ENCODE results near the gene RUNX2. TPM values are rescaled to one million over a fixed set of nuclear protein-coding genes. Genes with fewer than 3 reads are reported as not detected.

The RUNX2 gene
- total and polyA plus RNA-seq, 2 donors (not counting 1 experiment from before 2014, with no cell fraction given), result 1.3 to 2.4 TPM

- no peak overlapping the region for H3K4me2 ChIP-seq (replicated peaks; ENCODE audit: low read depth, low read length, poor library complexity, severe bottlenecking)
- no peaks in the 10 kb centered on the region for H4K20me1 ChIP-seq (ENCODE audit: control insufficient read depth, insufficient read depth, low read length, poor library complexity, severe bottlenecking)
- H3K9ac ChIP-seq (ENCODE audit: low read length), result no peak overlapping the region
- H3K9me3 ChIP-seq (ENCODE audit: control extremely low read depth in 1 of 3, control insufficient read depth in 2 of 3, insufficient read depth in 1 of 3, low read length in 2 of 3), result peaks cover 0 to 4% (median 0%) of the 10 kb centered on the region in 3 donors
- 92% methylated on average over 2 of the region's 3 CpGs for WGBS (ENCODE audit: insufficient coverage)
- Mint-ChIP-seq H3K4me3 (no peak overlapping the region), H3K4me1 (peaks cover 5% of the 10 kb centered on the region), H3K9me3 (ENCODE audit: insufficient read depth) (no peaks in the 10 kb centered on the region), H3K27ac (no peak overlapping the region), H3K27me3 (no peaks in the 10 kb centered on the region)
- ChIA-PET CTCF (interaction anchor here (0.7 to 2.7 kb wide), 4 partner anchors 10 to 1048 kb away, joined by 3 to 13 read pairs (median 5); no protein-coding TSS in a partner anchor), POLR2A (no interaction called here)
- no peak overlapping the region for H3K27ac ChIP-seq (ENCODE audit: low read length in 2 of 2)
- no peaks in the 10 kb centered on the region for H3K79me2 ChIP-seq (ENCODE audit: control insufficient read depth, insufficient read depth, low read length)
- TF ChIP-seq CTCF (IDR thresholded peaks at IDR 0.05) (no peak), EZH2 (IDR thresholded peaks at IDR 0.05; ENCODE audit: borderline replicate concordance, insufficient read depth, low read depth, low read length, poor library complexity, severe bottlenecking) (no peak)
- no peaks in the 10 kb centered on the region for H3K27me3 ChIP-seq (replicated peaks in 1 of 4; ENCODE audit: control extremely low read depth in 1 of 4, control insufficient read depth in 3 of 4, insufficient read depth in 4 of 4, low read length in 3 of 4)
- H3K4me1 ChIP-seq (ENCODE audit: control insufficient read depth in 2 of 2, insufficient read depth in 2 of 2, low read length in 2 of 2), result peaks cover 0 to 8% of the 10 kb centered on the region in 2 donors
- no peaks in the 10 kb centered on the region for H3K36me3 ChIP-seq (replicated peaks in 1 of 2; ENCODE audit: control extremely low read depth in 1 of 2, control insufficient read depth in 1 of 2, extremely low read depth in 1 of 2, insufficient read depth in 2 of 2, low read length in 1 of 2)
- no peak overlapping the region for H2AFZ ChIP-seq (ENCODE audit: insufficient read depth, low read depth, low read length, poor library complexity, severe bottlenecking)
- H3K4me3 ChIP-seq (ENCODE audit: control extremely low read depth in 1 of 5, extremely low read depth in 1 of 5, insufficient read depth in 1 of 5, low read depth in 2 of 5, low read length in 4 of 5), result no peak overlapping the region
- DNase-seq (no peak), ATAC-seq (ENCODE audit: low read depth) (no peak)
- intact Hi-C loops (cut with micrococcal nuclease), result no loop called here
These were observed 376.1 kb downstream of the RUNX2 start for GRCh38 chr6:45704056-45704800.

GRCh38 chr6:45705137-45705855 is 377.2 kb downstream of the RUNX2 start:
- H3K27ac ChIP-seq (ENCODE audit: low read length in 2 of 2), result no peak overlapping the region
- peaks cover 0 to 4% (median 0%) of the 10 kb centered on the region in 3 donors for H3K9me3 ChIP-seq (ENCODE audit: control extremely low read depth in 1 of 3, control insufficient read depth in 2 of 3, insufficient read depth in 1 of 3, low read length in 2 of 3)
- H2AFZ ChIP-seq (ENCODE audit: insufficient read depth, low read depth, low read length, poor library complexity, severe bottlenecking), result no peak overlapping the region
- ATAC-seq (ENCODE audit: low read depth) (no peak), DNase-seq (no peak)
- no peak for TF ChIP-seq EZH2 (IDR thresholded peaks at IDR 0.05; ENCODE audit: borderline replicate concordance, insufficient read depth, low read depth, low read length, poor library complexity, severe bottlenecking)
- TF ChIP-seq CTCF (IDR thresholded peaks at IDR 0.05), result no peak
- no peak overlapping the region for H3K9ac ChIP-seq (ENCODE audit: low read length)
- H3K27me3 Mint-ChIP-seq, result no peaks in the 10 kb centered on the region
- WGBS (ENCODE audit: insufficient coverage), result 96% methylated on average over 4 of the region's 4 CpGs
- no peaks in the 10 kb centered on the region for H3K36me3 ChIP-seq (replicated peaks in 1 of 2; ENCODE audit: control extremely low read depth in 1 of 2, control insufficient read depth in 1 of 2, extremely low read depth in 1 of 2, insufficient read depth in 2 of 2, low read length in 1 of 2)
- no peaks in the 10 kb centered on the region for H3K27me3 ChIP-seq (replicated peaks in 1 of 4; ENCODE audit: control extremely low read depth in 1 of 4, control insufficient read depth in 3 of 4, insufficient read depth in 4 of 4, low read length in 3 of 4)
- no peak overlapping the region for H3K4me3 ChIP-seq (ENCODE audit: control extremely low read depth in 1 of 5, extremely low read depth in 1 of 5, insufficient read depth in 1 of 5, low read depth in 2 of 5, low read length in 4 of 5)
- POLR2A ChIA-PET, result no interaction called here
- H3K27ac Mint-ChIP-seq, result no peak overlapping the region
- peaks cover 0 to 11% of the 10 kb centered on the region in 2 donors for H3K4me1 ChIP-seq (ENCODE audit: control insufficient read depth in 2 of 2, insufficient read depth in 2 of 2, low read length in 2 of 2)
- H3K79me2 ChIP-seq (ENCODE audit: control insufficient read depth, insufficient read depth, low read length), result no peaks in the 10 kb centered on the region
- H3K4me2 ChIP-seq (replicated peaks; ENCODE audit: low read depth, low read length, poor library complexity, severe bottlenecking), result no peak overlapping the region
- intact Hi-C loops (cut with micrococcal nuclease), result no loop called here
- CTCF ChIA-PET, result interaction anchor here (1.5 to 1.9 kb wide), 2 partner anchors 9 to 1049 kb away, joined by 3 to 6 read pairs; no protein-coding TSS in a partner anchor
- H4K20me1 ChIP-seq (ENCODE audit: control insufficient read depth, insufficient read depth, low read length, poor library complexity, severe bottlenecking), result no peaks in the 10 kb centered on the region
- no peak overlapping the region for H3K4me3 Mint-ChIP-seq
- H3K4me1 Mint-ChIP-seq, result peaks cover 12% of the 10 kb centered on the region
- H3K9me3 Mint-ChIP-seq (ENCODE audit: insufficient read depth), result no peaks in the 10 kb centered on the region
